ENCODE measurements around the gene ATAT1.

The ATAT1 gene

GRCh38 chr6:30640481-30640880 is 13.8 kb downstream of the ATAT1 start:
- H3K4me1 ChIP-seq (ENCODE audit: low read length): no peaks in the 10 kb centered on the region
- H3K4me3 ChIP-seq (ENCODE audit: low read length): no peak overlapping the region
- H3K36me3 ChIP-seq (replicated peaks; ENCODE audit: low read depth, low read length): no peaks in the 10 kb centered on the region
- no peaks in the 10 kb centered on the region for H3K79me2 ChIP-seq (ENCODE audit: low read length)
- H3K9me3 ChIP-seq (ENCODE audit: insufficient read depth, low read length): no peaks in the 10 kb centered on the region
- no peak overlapping the region for H3K27ac ChIP-seq (ENCODE audit: low read length)
- H3K9ac ChIP-seq (ENCODE audit: low read length): no peak overlapping the region
- TF ChIP-seq CTCF (IDR thresholded peaks at IDR 0.05; ENCODE audit: low read depth, low read length): no peak
- no peak overlapping the region for H2AFZ ChIP-seq (ENCODE audit: low read depth, low read length)
- H4K20me1 ChIP-seq (ENCODE audit: insufficient read depth, low read length): no peaks in the 10 kb centered on the region
- no peaks in the 10 kb centered on the region for H3K27me3 ChIP-seq (ENCODE audit: low read depth, low read length)
- H3K4me2 ChIP-seq (ENCODE audit: low read length): no peak overlapping the region

- Histone ChIP-seq H3K9ac (ENCODE audit: low read length) (no peak overlapping the region), H3K4me3 (ENCODE audit: low read length) (no peak overlapping the region), H3K79me2 (ENCODE audit: low read length) (no peaks in the 10 kb centered on the region), H3K27me3 (ENCODE audit: low read depth, low read length) (no peaks in the 10 kb centered on the region), H4K20me1 (ENCODE audit: insufficient read depth, low read length) (no peaks in the 10 kb centered on the region), H3K4me2 (ENCODE audit: low read length) (no peak overlapping the region), H3K9me3 (ENCODE audit: insufficient read depth, low read length) (no peaks in the 10 kb centered on the region), H2AFZ (ENCODE audit: low read depth, low read length) (no peak overlapping the region), H3K4me1 (ENCODE audit: low read length) (no peaks in the 10 kb centered on the region), H3K36me3 (replicated peaks; ENCODE audit: low read depth, low read length) (no peaks in the 10 kb centered on the region), H3K27ac (ENCODE audit: low read length) (no peak overlapping the region)
- TF ChIP-seq CTCF (IDR thresholded peaks at IDR 0.05; ENCODE audit: low read depth, low read length): no peak
- TF ChIP-seq EZH2phosphoT487 (IDR thresholded peaks at IDR 0.05; ENCODE audit: low read depth): no peak
Measured at GRCh38 chr6:30641048-30641447, 14.4 kb downstream of the ATAT1 start.

GRCh38 chr6:30643656-30644055 is 17.0 kb downstream of the ATAT1 start:
- no peak overlapping the region for H3K4me3 ChIP-seq (ENCODE audit: low read length)
- no peaks in the 10 kb centered on the region for H3K9me3 ChIP-seq (ENCODE audit: insufficient read depth, low read length)
- no peaks in the 10 kb centered on the region for H3K36me3 ChIP-seq (replicated peaks; ENCODE audit: low read depth, low read length)
- no peak overlapping the region for H3K4me2 ChIP-seq (ENCODE audit: low read length)
- peaks cover 9% of the 10 kb centered on the region for H3K4me1 ChIP-seq (ENCODE audit: low read length)
- no peak overlapping the region for H3K9ac ChIP-seq (ENCODE audit: low read length)
- no peaks in the 10 kb centered on the region for H4K20me1 ChIP-seq (ENCODE audit: insufficient read depth, low read length)
- peaks cover 15% of the 10 kb centered on the region for H3K79me2 ChIP-seq (ENCODE audit: low read length)
- no peak for TF ChIP-seq CTCF (IDR thresholded peaks at IDR 0.05; ENCODE audit: low read depth, low read length)
- no peak overlapping the region for H3K27ac ChIP-seq (ENCODE audit: low read length)
- H3K27me3 ChIP-seq (ENCODE audit: low read depth, low read length): no peaks in the 10 kb centered on the region
- H2AFZ ChIP-seq (ENCODE audit: low read depth, low read length): no peak overlapping the region

GRCh38 chr6:30644769-30645168 is 18.1 kb downstream of the ATAT1 start:
- no peak overlapping the region for H3K9ac ChIP-seq (ENCODE audit: low read length)
- no peak for TF ChIP-seq CTCF (IDR thresholded peaks at IDR 0.05; ENCODE audit: low read depth, low read length)
- TF ChIP-seq EZH2phosphoT487 (IDR thresholded peaks at IDR 0.05; ENCODE audit: low read depth): no peak
- no peak overlapping the region for H3K4me2 ChIP-seq (ENCODE audit: low read length)

More at GRCh38 chr6:30644769-30645168, 18.1 kb downstream of the ATAT1 start:
- H4K20me1 ChIP-seq (ENCODE audit: insufficient read depth, low read length): no peaks in the 10 kb centered on the region
- H3K79me2 ChIP-seq (ENCODE audit: low read length): peaks cover 15% of the 10 kb centered on the region
- H3K27me3 ChIP-seq (ENCODE audit: low read depth, low read length): no peaks in the 10 kb centered on the region
- no peaks in the 10 kb centered on the region for H3K36me3 ChIP-seq (replicated peaks; ENCODE audit: low read depth, low read length)
- H3K27ac ChIP-seq (ENCODE audit: low read length): no peak overlapping the region
- no peak overlapping the region for H3K4me3 ChIP-seq (ENCODE audit: low read length)
- peaks cover 9% of the 10 kb centered on the region for H3K4me1 ChIP-seq (ENCODE audit: low read length)
- H3K9me3 ChIP-seq (ENCODE audit: insufficient read depth, low read length): no peaks in the 10 kb centered on the region
- H2AFZ ChIP-seq (ENCODE audit: low read depth, low read length): no peak overlapping the region

All from OCI-LY3 (cell line).